Dermis blood vessel endothelial cell (primary cell): ENCODE measurements around the gene CR1. TPM values are rescaled to one million over a fixed set of nuclear protein-coding genes. Genes with fewer than 3 reads are reported as not detected.
"Not testable (repeated sequence)": the region's sequence is repeated elsewhere in the genome, so short reads cannot be mapped to it uniquely, and the experiment has no call there.

Source experiments
- DNase-seq: peaks from one replicate; pipeline ENCODE4 v3.0.0; 2010
- total RNA-seq: library from RNA; depleted of rRNA; stranded (reverse); fragments of >200 nt; gene quantifications from 2 replicates; pipeline ENCODE4 v1.2.3, GENCODE V29; 2014

Gene CR1
- total RNA-seq, 1 donor from 2014 or later = not detected

DNA sequence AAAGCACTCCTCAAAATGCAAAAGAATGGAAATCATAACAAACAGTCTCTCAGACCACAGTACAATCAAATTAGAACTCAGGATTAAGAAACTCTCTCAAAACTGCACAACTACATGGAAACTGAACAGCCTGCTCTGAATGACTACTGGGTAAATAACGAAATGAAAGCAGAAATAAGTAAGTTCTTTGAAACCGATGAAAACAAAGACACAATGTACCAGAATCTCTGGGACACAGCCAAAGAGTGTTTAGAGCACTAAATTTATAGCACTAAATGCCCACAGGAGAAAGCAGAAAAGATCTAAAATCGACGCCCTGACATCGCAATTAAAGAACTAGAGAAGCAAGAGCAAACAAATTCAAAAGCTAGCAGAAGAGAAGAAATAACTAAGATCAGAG lies 95.2 kb downstream of the CR1 start:
- DNase-seq = not testable (repeated sequence)

DNA sequence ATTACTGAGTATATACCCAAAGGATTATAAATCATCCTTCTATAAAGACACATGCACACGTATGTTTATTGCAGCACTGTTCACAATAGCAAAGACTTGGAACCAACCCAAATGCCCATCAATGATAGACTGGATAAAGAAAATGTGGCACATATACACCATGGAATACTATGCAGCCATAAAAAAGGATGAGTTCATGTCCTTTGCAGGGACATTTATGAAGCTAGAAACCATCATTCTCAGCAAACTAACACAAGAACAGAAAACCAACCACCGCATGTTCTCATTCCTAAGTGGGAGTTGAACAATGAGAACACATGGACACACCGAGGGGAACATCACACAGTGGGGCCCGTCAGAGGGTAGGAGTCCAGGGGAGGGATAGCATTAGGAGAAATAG lies 98.1 kb downstream of the CR1 start:
- not testable (repeated sequence) for DNase-seq

- no peak for DNase-seq
Observed at GRCh38 chr1:207603777-207604176, 107.8 kb downstream of the CR1 start.

GRCh38 chr1:207605444-207606361 lies 109.7 kb downstream of the CR1 start:
- DNase-seq = no peak

GRCh38 chr1:207606362-207606755 lies 110.4 kb downstream of the CR1 start:
- DNase-seq = no peak

DNA sequence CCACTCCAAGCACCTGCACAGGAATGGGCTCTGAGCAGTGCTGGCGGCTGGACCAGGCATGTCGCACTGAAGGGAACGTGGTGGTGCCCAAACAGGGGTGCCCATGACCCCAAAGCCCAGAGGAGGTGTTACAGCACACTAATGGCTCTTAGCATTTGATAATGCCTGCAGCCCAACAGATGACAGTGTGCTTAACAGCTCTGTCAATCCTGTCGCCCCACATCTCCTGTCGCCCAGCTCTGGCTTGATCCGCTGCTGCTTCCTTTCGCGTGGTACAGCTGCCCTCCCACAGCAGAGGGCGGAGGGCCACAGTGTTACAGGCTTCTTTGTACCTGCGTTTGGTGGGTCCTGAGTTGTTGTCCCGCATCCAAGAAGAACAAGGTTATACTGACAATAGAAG lies 116.8 kb downstream of the CR1 start:
- DNase-seq = no peak

DNA sequence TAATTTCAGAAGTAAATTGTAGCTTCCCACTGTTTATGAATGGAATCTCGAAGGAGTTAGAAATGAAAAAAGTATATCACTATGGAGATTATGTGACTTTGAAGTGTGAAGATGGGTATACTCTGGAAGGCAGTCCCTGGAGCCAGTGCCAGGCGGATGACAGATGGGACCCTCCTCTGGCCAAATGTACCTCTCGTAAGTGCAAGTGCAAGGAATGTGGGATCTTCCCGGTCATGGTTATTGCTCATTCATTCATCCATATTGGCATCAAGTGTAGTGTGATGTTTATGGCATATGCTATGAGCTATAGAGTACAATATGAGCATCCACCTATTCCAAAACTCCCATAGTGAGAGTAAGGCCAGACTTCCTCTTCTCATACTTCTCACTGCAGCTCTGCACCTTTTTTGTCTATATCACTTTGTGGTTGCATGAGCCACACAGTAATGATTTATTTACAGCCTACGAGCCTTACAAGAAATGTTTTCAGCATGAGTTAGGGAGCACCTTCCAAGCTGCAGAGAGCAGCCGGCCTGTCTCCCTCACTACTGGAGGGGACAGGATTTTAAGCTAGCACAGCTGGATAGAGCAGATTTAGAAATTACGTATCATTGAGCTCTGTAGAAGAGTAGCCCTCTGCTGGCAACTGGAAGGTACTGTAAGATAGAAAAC lies 124.0 kb downstream of the CR1 start:
- peak; percentile 54 for DNase-seq

DNA sequence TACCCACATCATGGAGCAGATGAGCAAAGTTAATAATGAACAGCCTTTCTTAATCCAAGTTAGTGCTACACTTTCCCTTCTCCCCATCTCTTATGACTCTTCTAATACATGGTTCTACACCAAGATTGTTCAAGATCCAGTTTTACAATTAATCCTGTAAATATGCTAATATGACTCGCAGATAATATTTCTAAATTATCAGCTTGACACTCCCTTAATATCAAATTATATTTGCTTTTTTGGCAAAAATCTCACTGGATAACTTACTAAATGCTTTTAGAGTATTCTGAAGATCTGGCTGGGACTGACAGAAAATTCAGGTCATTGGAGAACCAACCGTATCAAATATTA lies 124.6 kb downstream of the CR1 start:
- no peak for DNase-seq

GRCh38 chr1:207625504-207626071 lies 129.6 kb downstream of the CR1 start:
- DNase-seq = not testable (repeated sequence)

DNA sequence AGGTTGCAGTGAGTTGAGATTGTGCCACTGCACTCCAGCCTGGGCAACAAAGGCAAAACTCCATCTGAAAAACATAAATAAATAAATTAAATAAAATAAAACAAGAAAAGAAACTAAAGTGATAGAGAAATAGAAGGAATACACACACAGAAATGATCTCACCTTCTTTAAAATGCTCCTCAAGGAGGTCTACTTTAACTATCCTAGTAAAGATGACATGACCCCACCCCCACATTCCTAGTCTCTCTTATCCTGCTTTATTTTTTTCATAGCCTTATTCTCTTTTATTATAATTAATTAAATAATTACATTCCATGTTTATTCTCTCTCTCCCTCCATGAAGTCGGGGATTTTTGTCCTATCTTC lies 131.0 kb downstream of the CR1 start:
- DNase-seq = no peak

- no peak for DNase-seq
Observed at GRCh38 chr1:207627496-207627895, 131.5 kb downstream of the CR1 start.

DNA sequence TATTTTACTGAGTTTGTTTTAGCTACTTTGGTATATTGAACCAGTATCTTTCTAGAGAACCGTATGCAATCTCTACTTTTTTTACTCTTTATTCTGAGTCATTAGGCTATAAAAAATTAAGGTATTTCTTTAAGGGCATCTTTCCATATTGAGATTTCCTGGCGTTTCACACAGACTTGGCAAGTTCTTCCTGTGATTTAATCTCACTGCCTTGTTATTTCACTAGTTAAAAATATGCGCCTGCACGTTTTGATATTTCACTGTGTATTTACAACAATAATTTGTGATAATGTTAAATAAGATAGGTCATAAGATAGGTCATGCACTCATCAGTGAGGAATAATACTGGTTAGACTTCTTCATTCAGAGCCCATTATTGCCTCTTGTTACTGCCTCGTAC lies 132.8 kb downstream of the CR1 start:
- no peak for DNase-seq

GRCh38 chr1:207631137-207631536 lies 135.2 kb downstream of the CR1 start:
- DNase-seq = no peak

DNA sequence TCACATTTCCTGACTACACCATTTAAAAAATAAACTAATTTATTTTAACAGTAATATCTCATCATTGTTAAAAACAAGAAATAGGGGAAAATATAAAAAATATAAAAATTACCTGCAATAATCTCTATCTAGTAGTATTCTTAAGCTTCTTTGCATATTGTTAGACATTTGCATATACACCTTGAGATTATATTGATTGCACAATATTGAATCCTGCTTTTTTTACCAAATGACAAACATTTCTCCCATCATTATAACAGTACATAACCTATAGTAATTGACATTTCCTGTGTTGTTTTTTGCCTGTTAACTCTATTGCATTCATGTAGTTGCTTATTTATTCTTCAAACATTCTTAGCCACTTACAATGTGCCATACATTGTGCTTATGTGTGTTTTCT lies 137.3 kb downstream of the CR1 start:
- DNase-seq = no peak

GRCh38 chr1:207633699-207634289 lies 137.8 kb downstream of the CR1 start:
- not testable (repeated sequence) for DNase-seq

GRCh38 chr1:207634293-207634692 lies 138.3 kb downstream of the CR1 start:
- DNase-seq = not testable (repeated sequence)

GRCh38 chr1:207635569-207636186 lies 139.7 kb downstream of the CR1 start:
- not testable (repeated sequence) for DNase-seq

- not testable (repeated sequence) for DNase-seq
Observed at GRCh38 chr1:207638487-207639145, 142.7 kb downstream of the CR1 start.

DNA sequence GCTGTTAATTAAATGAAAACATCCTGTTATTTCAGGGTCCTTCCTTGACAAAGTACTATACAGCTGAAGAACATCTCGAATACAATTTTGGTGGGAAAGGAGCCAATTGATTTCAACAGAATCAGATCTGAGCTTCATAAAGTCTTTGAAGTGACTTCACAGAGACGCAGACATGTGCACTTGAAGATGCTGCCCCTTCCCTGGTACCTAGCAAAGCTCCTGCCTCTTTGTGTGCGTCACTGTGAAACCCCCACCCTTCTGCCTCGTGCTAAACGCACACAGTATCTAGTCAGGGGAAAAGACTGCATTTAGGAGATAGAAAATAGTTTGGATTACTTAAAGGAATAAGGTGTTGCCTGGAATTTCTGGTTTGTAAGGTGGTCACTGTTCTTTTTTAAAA lies 143.4 kb downstream of the CR1 start:
- not testable (repeated sequence) for DNase-seq

DNA sequence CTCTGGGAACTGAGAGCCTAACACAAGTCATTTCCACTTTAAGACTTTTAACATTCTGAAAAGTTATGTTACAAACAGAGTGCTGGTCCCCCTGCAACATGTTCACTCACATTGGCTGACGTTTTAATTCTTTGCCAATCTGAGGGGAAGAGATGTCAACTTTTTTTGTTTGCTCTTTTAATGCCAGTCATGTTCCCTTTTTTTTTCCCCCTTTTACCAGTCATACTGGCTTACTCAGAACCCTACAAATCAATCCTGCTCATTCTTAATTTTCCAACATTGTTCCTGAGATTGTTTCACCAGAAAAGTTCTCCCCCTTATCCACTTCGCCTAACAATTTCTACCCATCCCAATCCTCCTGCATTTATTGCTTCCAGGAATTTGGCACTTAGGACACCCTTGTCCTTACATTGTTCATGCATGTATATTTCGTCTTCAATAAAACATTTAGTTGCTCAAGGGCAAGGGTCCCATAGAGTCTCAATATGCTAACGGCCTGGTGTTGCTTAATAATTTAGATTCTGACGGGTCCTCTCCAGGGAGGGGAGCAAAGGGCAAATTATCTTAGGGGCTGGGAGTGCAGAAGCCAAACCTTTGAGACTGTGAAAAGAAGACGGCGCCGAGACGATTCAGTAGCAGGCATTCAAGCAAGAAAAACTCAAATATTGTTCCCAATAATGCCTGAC lies 148.4 kb downstream of the CR1 start:
- DNase-seq = no peak

GRCh38 chr1:207644852-207645634 lies 149.1 kb downstream of the CR1 start, which contains the start of gene CR1L:
Gene CR1L (plus strand): TSS chr1:207645133. CDS start chr1:207645234, 101 bp downstream.
- DNase-seq = peak; percentile 69
